Activated T-cell treated with anti-CD3 and anti-CD28 coated beads for 4 hours (primary cell): Measurements from ENCODE around the gene SOWAHA.

ENCODE experiments used
- DNase-seq: peaks from one replicate; pipeline ENCODE4 v3.0.0-alpha.2; 2020

SOWAHA gene

GRCh38 chr5:132808866-132809265 is 4.2 kb upstream of the SOWAHA start:
- DNase-seq = no peak

- no peak for DNase-seq
Measured at GRCh38 chr5:132810605-132811004, 2.5 kb upstream of the SOWAHA start.

GRCh38 chr5:132812123-132812765 is 858 bp upstream of the SOWAHA start:
- no peak for DNase-seq

- DNase-seq = no peak
Measured at GRCh38 chr5:132813599-132814502, 749 bp downstream of the SOWAHA start.

GRCh38 chr5:132814503-132815294 is 1.6 kb downstream of the SOWAHA start:
- DNase-seq = no peak

- DNase-seq = no peak
Measured at GRCh38 chr5:132815454-132815853, 2.4 kb downstream of the SOWAHA start.

DNA sequence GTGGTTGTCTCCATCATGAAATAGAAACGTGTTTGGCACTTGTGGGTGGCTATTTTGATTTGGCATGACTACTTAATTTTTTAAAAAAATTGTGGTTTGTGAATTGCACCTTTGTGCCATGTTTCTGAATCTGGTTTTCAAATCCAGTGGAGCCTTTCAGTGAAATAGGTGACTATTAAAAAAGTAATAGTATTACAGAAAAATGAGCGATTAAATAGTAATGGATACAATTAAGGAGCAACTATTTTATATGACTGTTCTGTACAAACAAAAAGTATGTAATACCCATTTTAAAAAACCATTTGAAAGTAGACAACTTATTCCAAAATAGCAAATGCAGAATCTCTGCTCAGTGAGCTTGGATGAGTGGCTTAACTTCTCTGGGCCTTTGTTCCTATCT is 3.0 kb downstream of the SOWAHA start:
- no peak for DNase-seq

DNA sequence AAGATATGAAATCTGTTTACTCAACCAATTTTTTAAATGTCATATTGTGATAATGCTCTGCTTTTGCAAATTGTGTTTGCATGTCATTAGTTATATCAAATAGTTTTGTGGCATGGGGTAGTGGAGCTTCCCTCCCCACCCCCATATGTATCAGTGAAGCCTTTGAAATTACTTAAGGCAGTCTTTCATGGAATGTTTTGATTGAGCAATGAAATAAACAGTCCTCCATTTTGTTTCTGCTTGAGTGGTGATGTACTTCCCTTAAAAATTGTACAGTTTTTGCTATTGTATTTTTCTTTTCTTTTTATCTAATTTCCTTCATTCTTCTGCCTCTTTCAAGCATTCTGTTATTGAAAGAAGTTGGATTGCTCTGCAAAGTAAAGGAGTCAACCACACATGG is 3.5 kb downstream of the SOWAHA start:
- no peak for DNase-seq

DNA sequence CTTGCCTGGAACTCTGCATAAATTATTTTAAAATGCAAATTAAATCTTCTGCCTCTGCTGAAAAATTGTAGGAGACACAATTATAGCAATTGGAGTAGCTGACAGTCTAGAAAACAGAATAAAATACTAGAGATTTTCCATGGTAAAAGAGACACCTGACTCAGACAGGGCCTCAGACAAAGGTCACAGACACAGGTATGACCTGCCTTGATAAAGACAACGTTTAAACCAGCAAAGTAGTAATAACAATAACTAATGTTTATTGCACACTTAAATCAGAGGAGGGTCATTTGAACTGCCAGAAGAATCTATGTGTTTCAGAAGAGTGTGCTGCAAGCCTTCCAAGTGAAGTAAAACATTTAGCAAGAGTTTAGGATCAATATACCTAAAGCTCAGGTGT is 3.9 kb downstream of the SOWAHA start:
- no peak for DNase-seq

GRCh38 chr5:132819468-132819867 is 6.4 kb downstream of the SOWAHA start:
- no peak for DNase-seq

DNA sequence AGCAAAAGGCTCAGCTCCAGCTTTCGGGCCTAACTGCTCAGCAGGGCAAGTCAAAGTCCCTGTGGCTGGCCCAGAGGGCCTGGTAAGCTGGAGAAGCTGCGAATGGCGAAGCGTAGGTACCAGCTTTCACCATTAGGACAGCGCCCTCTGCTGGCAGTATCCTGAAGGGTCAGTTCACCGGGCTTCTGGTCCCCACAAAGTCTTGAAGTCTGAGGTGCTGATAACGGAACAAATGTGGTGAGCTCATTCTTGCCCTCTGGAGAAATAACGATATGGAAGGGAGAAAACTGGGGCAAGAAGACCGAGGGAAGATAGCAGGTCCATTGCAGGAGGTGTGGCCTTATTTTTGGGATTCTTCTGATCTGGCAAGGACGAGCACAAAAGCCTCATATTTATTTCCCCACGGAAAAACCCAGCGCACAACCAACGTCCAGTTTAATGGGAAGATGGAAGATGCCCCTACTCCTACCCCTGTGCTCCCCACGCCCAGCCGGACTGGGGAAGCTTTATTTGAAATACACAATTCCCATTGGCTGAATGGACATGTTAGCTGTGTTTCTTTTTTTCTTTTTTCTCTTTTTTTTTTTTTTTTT is 7.2 kb downstream of the SOWAHA start:
- peak; percentile 86 for DNase-seq

- DNase-seq = no peak
Measured at GRCh38 chr5:132821350-132821749, 8.2 kb downstream of the SOWAHA start.

DNA sequence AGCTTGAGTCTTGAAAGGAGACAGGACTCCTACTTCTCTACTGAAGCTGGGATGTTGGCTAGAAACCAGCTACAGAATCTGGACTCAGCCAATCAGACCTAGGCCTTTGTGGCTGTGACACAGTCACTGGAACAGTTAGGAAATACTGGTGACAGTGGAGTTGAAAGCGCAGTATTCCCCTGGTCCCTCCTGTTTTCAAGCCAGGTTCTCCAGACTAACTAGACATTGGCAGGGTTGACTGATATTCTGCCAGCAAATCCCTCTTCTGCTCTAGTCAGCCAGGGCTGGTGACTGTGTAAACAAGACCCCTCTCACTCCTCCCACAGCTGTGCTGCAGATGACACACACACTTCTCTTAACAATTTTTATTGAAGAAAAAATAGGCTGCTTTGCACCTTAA is 8.7 kb downstream of the SOWAHA start:
- no peak for DNase-seq

- no peak for DNase-seq
Measured at GRCh38 chr5:132822650-132823480, 9.8 kb downstream of the SOWAHA start.

- DNase-seq = no peak
Measured at GRCh38 chr5:132823481-132824050, 10.5 kb downstream of the SOWAHA start.

GRCh38 chr5:132824426-132824825 is 11.3 kb downstream of the SOWAHA start:
- DNase-seq = no peak

- DNase-seq = no peak
Measured at GRCh38 chr5:132825033-132825833, 12.1 kb downstream of the SOWAHA start.

GRCh38 chr5:132825834-132826391 is 12.8 kb downstream of the SOWAHA start:
- no peak for DNase-seq

- DNase-seq = no peak
Measured at GRCh38 chr5:132826424-132827082, 13.5 kb downstream of the SOWAHA start.
